Right lobe of liver (tissue), 4 donors: ENCODE measurements around the gene HSPE1.

Source experiments
- POLR2A ChIP-seq: fragments of 450-650 bp; IDR thresholded peaks from one replicate; pipeline ENCODE4 v1.6.1; 2017; ENCODE audit warnings: antibody characterized with exemption, mild to moderate bottlenecking
- TF ChIP-seq, protein P1 (sequence below), 4 donors: fragments of 200-600 bp in 3 of 4; fragments of 450-650 bp in 1 of 4; IDR thresholded peaks; one replicate each; pipeline versions ENCODE4 v1.5.1 to v1.8.0; 2016 to 2022; ENCODE audit warnings: antibody characterized with exemption in 4 of 4, mild to moderate bottlenecking in 2 of 4
- donor health status: DM: no; HTN: no; CAD: no.
- donor health status: DM: no; HTN: no; CAD: no.
- donor health status: DM: no; HTN: yes; CAD: no.

DNA sequence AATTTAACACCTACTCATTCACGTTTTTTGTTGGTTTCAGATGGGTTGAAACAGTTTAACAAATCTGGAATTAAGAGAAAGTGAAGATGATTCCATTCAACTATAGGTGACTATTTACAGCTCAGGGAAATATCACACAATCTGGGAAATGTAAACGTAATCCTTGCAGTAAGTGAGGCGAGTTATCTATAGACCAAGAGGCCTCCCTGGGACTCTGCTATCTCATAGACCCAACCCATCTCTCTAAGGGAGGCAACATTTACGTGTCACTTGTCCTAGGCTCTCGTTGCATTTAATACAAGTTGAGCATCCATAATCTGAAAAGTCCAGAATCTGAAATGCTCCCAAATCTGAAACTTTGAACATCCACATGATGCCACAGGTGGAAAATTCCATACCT lies 13.7 kb downstream of the HSPE1 start:
- TF ChIP-seq, protein P1, sequence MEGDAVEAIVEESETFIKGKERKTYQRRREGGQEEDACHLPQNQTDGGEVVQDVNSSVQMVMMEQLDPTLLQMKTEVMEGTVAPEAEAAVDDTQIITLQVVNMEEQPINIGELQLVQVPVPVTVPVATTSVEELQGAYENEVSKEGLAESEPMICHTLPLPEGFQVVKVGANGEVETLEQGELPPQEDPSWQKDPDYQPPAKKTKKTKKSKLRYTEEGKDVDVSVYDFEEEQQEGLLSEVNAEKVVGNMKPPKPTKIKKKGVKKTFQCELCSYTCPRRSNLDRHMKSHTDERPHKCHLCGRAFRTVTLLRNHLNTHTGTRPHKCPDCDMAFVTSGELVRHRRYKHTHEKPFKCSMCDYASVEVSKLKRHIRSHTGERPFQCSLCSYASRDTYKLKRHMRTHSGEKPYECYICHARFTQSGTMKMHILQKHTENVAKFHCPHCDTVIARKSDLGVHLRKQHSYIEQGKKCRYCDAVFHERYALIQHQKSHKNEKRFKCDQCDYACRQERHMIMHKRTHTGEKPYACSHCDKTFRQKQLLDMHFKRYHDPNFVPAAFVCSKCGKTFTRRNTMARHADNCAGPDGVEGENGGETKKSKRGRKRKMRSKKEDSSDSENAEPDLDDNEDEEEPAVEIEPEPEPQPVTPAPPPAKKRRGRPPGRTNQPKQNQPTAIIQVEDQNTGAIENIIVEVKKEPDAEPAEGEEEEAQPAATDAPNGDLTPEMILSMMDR (IDR thresholded peaks at IDR 0.05): no peak
- TF ChIP-seq POLR2A: no peak
